NCI-H82 treated with DMSO at 0.1 percent for 48 hours (cell line): ENCODE results near the gene PLPP4.
"Not testable (repeated sequence)": the region's sequence is repeated elsewhere in the genome, so short reads cannot be mapped to it uniquely, and the experiment has no call there.

ENCODE experiments used
- DNase-seq: peaks from one replicate; lab custom pipeline; 2025; ENCODE audit not compliant: unreplicated experiment; lab: John Stamatoyannopoulos, UW

The PLPP4 gene

DNA sequence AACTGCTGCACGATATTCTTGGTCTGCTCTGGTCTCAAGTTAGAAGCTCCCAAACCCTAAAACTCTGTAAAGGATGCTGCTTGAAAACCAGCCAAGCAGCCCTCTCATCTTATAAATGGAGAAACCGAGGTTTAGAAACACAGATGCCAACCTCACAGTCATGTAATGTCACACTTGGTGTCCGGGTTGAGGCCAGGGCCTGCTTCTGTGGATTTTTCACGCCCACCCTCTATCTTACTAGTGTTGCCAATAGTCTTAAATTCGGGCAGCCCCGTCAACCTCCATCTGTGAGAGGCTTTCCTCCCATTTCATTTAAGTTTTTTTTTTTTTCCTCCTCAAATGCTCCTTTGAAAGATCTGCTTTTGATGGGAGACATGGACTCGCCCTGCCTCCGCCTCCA is 28.9 kb downstream of the PLPP4 start:
- no peak for DNase-seq

DNA sequence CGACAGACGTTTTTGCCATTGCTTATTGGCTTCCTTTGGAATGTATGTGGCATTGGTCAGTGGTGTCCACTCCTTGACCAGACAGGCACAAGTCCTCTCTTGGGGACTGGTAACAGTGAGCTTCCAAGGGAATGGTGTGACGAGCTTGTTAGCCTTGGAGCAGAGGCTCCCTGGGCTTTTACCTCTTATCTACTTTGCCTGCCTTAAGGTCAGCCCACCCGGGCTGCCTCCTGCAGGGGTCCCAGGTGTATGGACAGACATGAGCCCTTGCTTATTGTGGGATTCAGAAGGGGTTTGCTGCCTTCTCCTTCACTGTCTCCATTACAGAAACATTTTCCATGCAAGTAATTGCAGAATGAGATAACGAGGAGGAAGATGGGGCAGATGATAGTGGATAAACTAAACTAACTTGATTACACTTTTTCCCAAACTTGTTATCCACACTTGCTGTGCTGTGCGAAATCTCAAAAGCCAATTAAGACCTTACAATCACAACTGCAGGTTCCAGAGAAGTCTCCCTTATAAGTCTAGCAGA is 29.7 kb downstream of the PLPP4 start:
- DNase-seq: no peak

DNA sequence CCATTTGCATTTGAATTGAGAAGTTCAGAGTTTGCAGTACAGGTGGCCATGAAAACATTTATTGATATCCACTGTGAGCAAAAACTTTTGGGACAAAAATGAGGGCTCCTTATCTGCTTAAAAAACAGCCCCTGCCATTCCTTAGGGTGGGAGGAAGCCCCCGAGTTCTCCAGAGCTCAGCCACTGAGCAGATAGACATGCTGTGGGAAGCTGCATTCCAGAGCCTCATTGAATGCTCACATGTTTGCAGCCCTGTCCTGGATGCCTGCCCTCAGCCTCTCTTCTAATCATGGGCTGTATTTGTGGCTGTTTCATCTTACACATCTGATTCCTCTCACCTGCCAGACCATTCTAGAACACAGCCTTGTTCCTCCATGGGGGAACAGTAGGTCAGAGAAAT is 33.3 kb downstream of the PLPP4 start:
- no peak for DNase-seq

DNA sequence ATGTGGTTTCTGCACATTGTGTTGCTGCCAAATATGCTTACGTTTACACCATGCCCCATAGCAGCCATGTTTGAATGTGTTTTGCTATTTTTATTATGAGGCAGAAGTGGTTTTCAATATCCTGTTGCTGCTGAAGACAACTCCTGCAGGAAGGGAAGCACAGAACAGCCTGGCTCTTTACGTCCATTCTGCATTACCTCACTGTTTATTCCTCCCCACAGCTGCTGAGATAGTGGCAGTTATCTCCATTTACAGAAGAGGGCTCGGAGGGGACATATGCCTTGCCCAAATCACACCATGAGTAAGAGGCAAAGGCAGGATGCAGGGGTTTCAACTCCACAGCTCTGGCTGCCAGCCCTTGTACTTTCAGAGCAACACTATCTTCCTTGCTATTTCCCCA is 35.3 kb downstream of the PLPP4 start:
- DNase-seq: no peak

DNA sequence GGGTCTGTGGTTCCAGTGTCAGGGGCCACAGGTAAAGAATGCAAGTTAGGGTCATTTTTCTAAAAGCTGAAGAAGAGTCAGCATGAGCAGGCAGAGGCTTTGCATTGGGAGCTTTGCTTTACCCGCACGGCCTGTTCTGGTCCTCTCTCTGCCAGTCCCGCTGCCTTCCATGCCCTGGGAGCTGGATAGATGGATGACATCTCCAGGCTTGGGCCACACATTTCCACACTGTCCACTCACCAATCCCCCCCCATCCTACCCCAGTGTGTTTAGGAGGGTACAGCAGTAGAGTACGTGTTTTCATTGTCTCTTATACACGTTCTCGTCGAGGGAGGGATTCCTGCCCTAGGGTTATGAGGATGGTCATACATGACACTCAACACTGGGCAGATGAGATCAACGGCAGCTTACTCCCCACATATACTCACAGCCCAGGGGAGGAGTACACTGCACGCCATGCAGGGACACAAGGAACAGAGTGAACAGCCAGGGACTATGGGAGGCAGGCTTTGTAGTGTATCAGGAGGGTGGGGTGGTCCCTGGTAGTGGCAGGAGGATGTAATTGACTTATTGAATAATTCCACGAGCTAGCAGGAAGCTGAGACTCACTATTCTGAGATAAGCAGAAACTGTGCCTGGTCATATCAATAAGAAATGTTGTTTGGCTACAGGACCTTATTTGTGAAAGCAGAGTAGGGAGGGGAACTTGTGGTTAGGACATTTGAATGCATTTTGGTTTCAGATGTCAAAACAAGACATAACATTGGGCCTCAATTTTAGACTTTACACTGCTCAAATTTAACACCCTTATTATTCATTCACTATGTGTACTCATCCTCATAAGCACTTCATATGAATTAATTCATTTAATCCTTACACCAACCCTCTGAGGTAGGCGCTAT is 36.6 kb downstream of the PLPP4 start:
- no peak for DNase-seq

DNA sequence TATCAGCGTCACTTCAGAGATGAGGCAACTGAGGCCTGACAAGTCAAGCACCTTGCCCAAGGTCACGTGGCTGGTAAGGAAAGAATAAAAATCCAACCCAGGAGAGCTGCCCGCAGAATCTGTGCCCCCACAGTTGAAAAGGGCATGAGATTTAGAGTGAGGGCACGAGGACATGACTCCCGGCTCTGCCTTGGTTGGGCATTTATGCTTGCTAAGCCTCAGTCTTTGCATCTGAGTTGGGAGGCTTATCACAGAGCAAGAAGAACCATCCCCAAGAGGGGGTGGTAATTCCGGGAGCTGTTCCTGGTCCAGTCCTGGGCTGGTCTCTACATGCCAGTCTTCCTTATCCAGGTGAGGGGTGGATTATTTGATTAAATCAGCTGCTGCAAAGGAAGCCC is 37.3 kb downstream of the PLPP4 start:
- DNase-seq: no peak

DNA sequence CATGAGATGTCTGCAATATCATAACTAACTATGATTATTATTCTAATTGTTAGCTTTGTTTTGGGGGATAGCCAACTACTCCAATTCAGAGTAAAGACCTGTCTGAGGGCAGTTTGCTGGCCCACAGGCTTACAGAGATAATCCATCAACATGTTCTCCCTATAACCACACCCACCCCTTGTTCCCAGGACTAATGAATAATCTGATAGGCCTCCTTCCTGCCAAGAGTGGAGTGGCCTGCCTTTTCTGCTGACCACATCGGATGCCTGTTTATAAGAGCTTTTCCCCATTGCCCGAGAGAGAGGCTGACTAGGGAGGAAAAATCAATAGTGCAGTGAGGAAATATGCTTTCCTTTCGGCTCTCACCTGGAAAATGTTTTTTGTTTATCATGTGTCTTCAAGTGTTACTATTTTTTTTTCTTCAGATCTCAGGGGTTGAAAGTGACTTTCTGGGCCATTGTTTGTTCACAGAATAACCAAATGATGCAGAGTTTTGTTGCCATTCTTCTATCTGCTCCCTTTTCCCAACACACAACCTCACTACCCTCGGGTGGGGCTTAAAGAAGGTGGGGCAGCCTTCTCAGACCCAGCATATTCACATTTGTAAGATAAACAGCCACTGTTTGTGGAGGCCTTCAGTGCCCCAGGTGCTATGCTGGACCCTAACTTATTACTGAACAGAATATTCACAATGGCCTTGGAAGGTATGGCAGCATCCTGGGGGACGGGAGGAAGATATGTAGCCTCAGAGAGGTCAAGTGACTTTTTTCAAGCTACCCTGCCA is 38.4 kb downstream of the PLPP4 start:
- DNase-seq: no peak

DNA sequence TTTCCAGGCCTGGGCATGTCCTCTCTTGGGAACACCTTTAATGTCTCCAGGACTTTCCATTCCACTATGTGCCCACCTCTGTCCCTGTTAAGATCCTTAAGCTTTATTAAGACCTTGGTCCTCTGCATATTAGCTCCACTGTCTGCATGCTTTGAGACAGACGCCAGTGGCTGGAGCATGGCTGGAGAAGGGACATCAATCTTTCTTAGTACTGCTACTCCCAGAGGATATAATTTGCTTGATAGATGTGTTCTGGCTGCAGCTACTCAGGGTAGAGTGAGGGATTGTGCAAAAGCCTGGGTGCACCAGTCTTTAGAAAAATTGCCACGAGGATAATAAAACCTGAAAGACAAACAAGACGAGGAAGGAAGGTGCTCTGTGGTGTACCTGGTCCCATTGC is 42.9 kb downstream of the PLPP4 start:
- no peak for DNase-seq

DNA sequence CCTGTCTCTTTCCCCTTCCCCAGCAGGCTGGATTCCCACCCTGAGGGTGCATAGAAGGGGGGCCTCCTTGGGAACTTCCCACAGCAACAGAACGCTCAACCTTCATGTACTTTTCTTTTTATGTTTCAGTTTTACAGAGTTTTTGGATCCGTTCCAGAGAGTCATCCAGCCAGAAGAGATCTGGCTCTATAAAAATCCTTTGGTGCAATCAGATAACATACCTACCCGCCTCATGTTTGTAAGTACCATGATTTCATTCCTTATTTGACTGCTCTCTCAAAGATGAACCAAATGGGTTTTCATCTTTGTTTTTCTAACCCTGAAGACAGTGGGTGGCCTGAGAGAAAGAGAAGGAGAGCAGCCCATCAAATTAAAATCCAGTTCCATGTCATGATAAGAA is 46.7 kb downstream of the PLPP4 start:
- DNase-seq: no peak

DNA sequence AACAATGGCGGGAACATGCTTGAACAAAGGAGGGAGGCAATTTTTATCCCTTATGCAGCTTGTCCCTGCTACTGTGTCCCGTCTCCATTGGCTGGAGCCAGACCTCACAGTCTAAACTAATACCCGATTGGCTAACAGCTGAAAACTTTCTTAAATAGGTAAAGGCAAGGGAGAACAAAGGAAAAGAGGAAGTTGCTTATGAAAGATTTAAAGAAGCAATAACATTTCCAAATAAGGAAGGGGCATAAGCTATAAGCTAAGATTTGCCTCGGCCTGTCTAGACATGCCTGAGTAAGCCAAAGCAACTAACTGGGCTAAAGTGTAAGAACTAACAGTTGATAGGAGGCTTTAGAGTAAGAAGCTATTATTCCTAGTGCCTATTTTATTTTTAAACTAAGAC is 47.2 kb downstream of the PLPP4 start:
- DNase-seq: not testable (repeated sequence)

DNA sequence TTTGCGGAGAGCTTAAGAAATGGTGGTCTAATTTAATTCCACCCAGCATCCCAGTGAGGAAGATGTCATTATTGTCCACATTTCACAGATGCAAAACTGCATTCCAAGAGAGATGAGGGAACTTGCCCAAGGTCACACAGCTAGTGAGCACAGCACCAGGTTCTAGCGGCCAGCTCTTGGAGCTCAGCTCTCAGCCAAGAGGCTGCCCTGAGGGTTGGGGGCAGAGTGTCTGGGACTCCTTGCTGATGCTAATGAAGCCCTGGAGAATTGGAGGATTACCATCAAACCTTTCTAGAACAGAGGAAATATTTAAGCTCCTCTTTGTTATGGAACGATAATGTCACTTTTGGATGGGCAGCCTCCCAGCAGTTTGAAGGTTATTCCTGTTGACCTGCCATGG is 48.0 kb downstream of the PLPP4 start:
- no peak for DNase-seq

DNA sequence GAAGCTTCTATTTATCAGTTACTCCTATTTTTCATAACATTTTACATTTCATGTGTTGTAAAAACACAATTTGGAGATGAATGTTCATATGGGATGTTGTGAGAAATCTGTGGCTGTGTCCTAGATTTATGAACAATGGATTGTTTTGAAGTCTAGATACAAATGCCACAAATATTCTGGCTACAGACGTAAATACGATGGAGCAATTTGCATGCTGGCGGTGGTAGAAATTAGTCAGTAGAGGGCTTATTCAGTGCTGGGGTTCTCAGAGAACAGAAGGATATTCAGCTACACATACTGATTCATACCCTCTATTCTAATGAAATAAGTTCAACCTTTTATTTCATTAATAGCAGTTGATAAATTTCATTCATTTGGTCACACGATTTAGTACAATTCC is 48.8 kb downstream of the PLPP4 start:
- no peak for DNase-seq

DNA sequence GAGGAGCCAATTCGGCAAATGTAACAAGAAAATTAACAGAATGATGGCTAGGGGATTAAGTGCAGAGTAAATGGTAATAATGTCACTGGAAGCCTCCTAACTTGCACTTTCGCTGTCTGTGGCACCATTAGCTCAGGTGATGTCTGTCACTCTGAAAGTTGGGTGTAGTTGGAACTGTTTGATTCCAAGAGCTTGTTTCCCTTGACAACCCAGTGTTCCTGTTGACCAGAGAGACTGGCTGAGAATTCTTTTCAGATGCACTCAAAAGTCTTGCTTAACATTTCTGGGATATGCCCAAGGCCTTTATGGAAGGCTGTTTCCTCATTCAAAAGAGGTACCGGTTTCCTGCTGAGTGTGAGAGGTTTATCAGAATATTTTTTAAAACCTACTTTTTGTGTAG is 49.6 kb downstream of the PLPP4 start:
- no peak for DNase-seq

DNA sequence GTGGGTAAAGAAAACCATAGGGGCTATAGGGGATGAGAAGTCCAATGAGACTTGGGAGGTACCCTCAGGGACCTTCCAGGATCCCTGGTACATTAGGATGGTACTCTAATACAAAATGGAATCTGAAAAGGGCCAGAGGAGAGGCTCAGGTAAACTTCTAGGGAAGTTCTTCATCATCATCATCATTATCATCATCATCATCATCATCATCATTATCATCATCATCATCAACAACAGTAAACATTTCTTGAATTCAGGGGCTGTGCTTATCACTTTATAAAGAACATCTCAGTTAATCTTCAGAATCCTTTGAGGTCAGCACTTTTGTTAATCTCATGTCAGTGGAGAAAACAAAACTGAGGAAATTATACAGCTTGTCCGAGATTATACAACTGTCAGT is 50.1 kb downstream of the PLPP4 start:
- DNase-seq: no peak

DNA sequence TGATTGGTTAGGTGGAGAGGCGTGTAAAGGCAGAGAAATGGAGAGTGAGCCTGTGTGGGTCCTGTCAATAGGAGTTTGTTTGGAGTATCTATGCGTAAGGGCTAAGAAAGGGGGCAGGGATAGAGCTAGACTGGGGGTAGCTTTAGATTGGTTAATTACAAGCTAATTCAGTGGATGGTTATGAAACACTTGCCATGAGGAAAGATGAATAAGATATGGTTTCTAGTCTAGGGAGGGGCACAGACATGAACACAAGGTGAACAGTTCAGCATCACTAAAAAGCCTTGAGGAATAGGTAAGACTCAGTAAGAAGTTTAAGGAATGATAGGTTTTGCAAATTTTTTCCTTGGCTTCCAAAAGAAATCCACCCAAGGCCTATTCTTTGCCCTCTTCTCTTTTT is 50.6 kb downstream of the PLPP4 start:
- DNase-seq: no peak

DNA sequence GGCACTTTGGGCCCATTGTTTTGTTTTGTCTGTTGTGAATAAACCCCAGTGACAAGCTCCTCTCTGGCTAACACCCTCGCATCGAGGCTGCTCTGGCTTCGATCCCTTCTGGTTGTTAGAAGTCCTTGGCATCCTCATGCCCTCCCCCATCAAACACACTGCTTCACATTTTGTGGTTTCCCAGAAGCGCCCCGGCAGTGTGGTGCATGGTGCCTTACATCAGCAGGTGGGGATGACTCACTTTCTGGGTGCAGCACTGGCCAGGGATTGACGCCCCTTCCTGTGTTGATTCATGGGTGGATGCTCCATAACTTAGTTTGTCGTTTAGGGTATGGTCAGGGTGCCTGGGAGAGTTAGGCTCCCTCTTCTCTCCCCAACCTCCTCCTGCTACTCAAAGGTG is 51.4 kb downstream of the PLPP4 start:
- no peak for DNase-seq

DNA sequence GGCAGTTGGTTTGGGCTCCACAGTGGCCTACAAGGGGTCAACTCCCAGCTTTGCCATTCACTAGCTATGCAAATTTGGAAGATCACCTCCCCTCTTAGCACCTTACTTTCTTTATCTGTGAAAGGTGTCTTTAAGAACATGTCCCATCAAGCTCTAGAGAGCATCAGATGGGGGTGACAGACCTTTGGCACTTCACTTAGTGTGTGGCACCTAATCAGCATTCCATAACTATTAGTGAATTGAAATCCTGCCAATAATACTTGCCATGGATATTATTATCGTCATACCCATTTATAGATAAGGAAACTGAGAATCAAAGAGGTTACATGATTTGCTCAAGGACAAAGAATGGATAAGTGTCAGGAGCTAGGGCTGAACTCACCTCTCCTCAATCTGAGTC is 51.9 kb downstream of the PLPP4 start:
- DNase-seq: no peak

DNA sequence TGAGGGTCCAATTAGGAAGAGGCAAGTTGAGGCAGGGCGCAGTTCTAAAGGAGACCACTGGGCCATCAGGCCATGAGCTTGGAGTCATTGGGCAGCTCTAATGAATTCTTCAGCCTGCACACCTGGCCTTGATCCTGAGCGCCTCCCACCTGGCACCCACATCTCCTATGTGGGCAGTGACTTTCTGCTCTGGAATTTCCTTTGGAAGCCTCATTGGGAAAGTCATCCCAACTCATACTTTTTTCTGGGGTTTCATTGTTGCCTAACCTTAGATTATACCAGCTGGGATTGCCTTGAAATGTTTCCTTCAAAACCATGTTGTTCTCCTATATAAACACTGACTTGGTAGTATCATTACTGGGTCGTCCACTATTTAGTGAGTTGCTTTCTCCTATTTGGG is 54.1 kb downstream of the PLPP4 start:
- DNase-seq: no peak

DNA sequence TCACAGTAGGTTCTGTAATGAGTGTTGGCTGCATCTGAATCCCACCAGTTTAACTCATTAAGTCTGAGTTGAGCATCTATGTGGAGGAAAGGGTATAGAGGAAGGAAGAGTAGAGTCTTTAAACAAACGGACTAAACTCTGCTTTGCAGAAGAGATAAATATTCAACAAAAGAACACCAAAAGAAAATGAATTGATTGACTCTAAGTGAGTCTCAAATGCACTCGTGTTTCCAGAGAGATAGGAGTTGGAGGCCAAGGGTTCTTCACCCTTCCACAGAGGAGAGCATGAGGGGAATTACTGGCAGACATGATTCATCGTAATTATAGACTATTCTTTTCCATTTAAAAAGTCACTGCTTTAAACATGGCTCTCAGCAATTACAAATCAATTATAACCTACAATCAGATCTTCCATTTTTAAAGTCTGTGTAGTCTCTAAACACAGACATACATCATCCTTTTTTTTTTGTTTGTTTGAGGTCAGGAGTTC is 56.3 kb downstream of the PLPP4 start:
- DNase-seq: no peak

DNA sequence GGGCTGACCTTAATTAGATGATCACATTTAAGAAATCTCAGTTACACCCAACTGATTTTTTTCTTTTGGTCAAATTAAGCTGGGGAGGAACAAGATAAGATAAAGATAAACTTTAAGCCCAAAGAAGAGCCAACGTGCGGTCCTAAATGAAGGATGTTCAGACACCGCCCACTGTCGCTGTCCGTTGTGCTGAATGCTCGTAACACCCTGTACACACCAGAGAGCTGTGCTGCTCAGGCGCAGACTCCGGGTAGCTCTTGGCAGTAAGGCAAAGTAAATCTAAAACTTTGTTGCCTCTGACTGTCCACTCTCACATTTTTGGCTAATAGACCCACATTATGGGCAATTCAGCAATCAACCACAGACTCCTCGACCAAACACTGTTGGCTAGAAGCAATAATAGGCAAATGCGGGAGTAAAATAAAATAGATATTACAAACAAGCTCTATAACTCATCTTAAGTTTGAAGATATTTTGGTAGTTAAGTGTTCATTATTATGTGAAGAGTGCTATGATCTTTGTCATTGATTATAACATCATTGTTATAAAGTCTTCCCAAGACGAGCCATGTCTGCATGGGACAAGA is 57.1 kb downstream of the PLPP4 start:
- DNase-seq: no peak

DNA sequence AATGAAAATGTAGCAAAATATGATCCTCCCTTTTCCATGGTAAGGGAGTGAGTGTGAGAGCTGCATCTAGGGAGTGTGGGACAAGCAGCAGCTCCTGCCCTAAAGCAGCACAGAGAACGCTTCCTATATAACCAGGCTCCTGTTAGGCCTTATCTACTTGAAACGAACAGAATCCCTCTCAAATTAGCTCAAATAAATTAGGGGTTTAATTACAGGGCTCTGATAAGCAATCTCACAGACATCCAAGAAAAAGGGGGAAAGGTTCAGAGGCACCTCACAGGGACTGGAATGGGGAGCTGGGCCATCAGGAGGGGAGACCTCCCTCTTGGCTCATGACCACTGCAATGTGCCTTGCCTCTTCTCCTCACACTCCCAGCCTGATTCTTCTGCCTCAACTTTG is 57.9 kb downstream of the PLPP4 start:
- no peak for DNase-seq

DNA sequence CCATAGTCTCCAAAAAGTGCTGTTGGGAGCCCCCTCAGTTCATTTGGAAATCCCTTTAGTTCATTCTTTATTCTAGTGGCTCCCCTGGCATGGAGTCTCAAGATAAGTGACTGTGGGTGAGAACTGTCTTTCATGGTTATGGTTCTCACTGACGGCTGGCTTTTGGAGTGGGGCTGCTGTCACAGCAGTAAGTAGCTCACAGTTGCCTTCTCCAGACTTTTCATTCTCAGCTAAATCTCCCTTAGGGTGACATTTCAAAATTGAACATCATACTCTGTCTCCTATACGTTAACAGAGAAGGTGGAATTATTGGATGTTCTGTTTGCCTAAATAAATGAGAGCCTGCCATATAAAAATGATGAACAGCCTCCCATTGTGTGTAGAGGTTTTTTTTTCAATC is 58.7 kb downstream of the PLPP4 start:
- no peak for DNase-seq
